Uterine smooth muscle cell (primary cell): ENCODE data around the gene STEAP4. TPM values are rescaled to one million over a fixed set of nuclear protein-coding genes. Genes with fewer than 3 reads are reported as not detected.

Experiments
- total RNA-seq: library from RNA; depleted of rRNA; stranded (reverse); fragments of >200 nt; gene quantifications from 2 replicates; pipeline ENCODE4 v1.2.3, GENCODE V29; 2014

The STEAP4 gene
- under 0.01 TPM in 1 of 2 replicates, not detected in the other for total RNA-seq

GRCh38 chr7:88306590-88307048 lies at the start of gene STEAP4:
Gene STEAP4 (minus strand): TSS chr7:88306894. CDS start chr7:88284269, 22,625 bp downstream.

Other genes starting within 250 kb of the STEAP4 start
- gene SRI, start 86.9 kb downstream of the STEAP4 start, total RNA-seq: 168 and 180 TPM in 2 replicates